Midbrain (tissue), 1 donor: ENCODE measurements around the gene PCP4.

Source experiments
- DNase-seq: peaks from one replicate; lab custom pipeline; 2025; lab: John Stamatoyannopoulos, UW

Gene PCP4

GRCh38 chr21:39923476-39923875 lies 56.2 kb downstream of the PCP4 start:
- DNase-seq = no peak

- DNase-seq = no peak
Observed at GRCh38 chr21:39924577-39925308, 57.5 kb downstream of the PCP4 start.

GRCh38 chr21:39927304-39927886 lies 60.2 kb downstream of the PCP4 start:
- DNase-seq = no peak

GRCh38 chr21:39932335-39932734 lies 65.1 kb downstream of the PCP4 start:
- DNase-seq = no peak

GRCh38 chr21:39934895-39935294 lies 67.7 kb downstream of the PCP4 start:
- no peak for DNase-seq

GRCh38 chr21:39935716-39936115 lies 68.5 kb downstream of the PCP4 start:
- DNase-seq = no peak

- DNase-seq = no peak
Observed at GRCh38 chr21:39938086-39938625, 70.9 kb downstream of the PCP4 start.

GRCh38 chr21:39946199-39946598 lies 79.0 kb downstream of the PCP4 start:
- DNase-seq = no peak

- DNase-seq = no peak
Observed at GRCh38 chr21:39947031-39947430, 79.8 kb downstream of the PCP4 start.

GRCh38 chr21:39951183-39952101 lies 84.2 kb downstream of the PCP4 start:
- DNase-seq = no peak

- no peak for DNase-seq
Observed at GRCh38 chr21:39952265-39952664, 85.0 kb downstream of the PCP4 start.

- no peak for DNase-seq
Observed at GRCh38 chr21:39954570-39954969, 87.3 kb downstream of the PCP4 start.

- no peak for DNase-seq
Observed at GRCh38 chr21:39955326-39955725, 88.1 kb downstream of the PCP4 start.

- no peak for DNase-seq
Observed at GRCh38 chr21:39956586-39956985, 89.3 kb downstream of the PCP4 start.

- DNase-seq = no peak
Observed at GRCh38 chr21:39958731-39959130, 91.5 kb downstream of the PCP4 start.

GRCh38 chr21:39961251-39961650 lies 94.0 kb downstream of the PCP4 start:
- no peak for DNase-seq

GRCh38 chr21:39965026-39965425 lies 97.8 kb downstream of the PCP4 start:
- DNase-seq = no peak

GRCh38 chr21:39966786-39967185 lies 99.5 kb downstream of the PCP4 start:
- DNase-seq = no peak

GRCh38 chr21:39968010-39968409 lies 100.8 kb downstream of the PCP4 start:
- DNase-seq = no peak

GRCh38 chr21:39969691-39970364 lies 102.6 kb downstream of the PCP4 start:
- no peak for DNase-seq

- DNase-seq = no peak
Observed at GRCh38 chr21:39971956-39972355, 104.7 kb downstream of the PCP4 start.

- DNase-seq = no peak
Observed at GRCh38 chr21:39972471-39972870, 105.2 kb downstream of the PCP4 start.
